Stimulated activated CD4-positive, alpha-beta T cell treated with anti-CD3 and anti-CD28 coated beads, Interleukin-12 subunit alpha, Interleukin-12 subunit beta, amount 100 ng/mL, for 48 hours (primary cell): Measurements from ENCODE around the gene DOC2A.

Source experiments
- DNase-seq, 3 donors: peaks; one replicate each; pipeline ENCODE4 v3.0.0-alpha.2; 2020; ENCODE audit warnings: low read depth in 2 of 3, low spot score in 1 of 3

Gene DOC2A

GRCh38 chr16:30005341-30006094 lies 5.3 kb downstream of the DOC2A start:
- DNase-seq, result no peak

GRCh38 chr16:30004811-30005242 lies 6.0 kb downstream of the DOC2A start:
- DNase-seq, result no peak

- DNase-seq, result no peak
These were observed 6.4 kb downstream of the DOC2A start for GRCh38 chr16:30004424-30004776.

- DNase-seq, result no peak
These were observed 7.0 kb downstream of the DOC2A start for GRCh38 chr16:30003670-30004423.

- no peak for DNase-seq
These were observed 8.0 kb downstream of the DOC2A start for GRCh38 chr16:30002614-30003346.

- no peak for DNase-seq
These were observed 9.8 kb downstream of the DOC2A start for GRCh38 chr16:30000735-30001631.

GRCh38 chr16:29999605-30000004 lies 11.2 kb downstream of the DOC2A start:
- DNase-seq, result no peak

GRCh38 chr16:29996766-29997250 lies 14.0 kb downstream of the DOC2A start:
- no peak for DNase-seq

- peak; percentile 99 for DNase-seq
These were observed 14.7 kb downstream of the DOC2A start, which contains the start of gene INO80E for GRCh38 chr16:29995911-29996765. Gene INO80E, plus strand, starts transcription at chr16:29996241. Its CDS starts 70 bp downstream, at chr16:29996311.

GRCh38 chr16:29995324-29995910 lies 15.4 kb downstream of the DOC2A start, which contains the start of gene HIRIP3:
Gene HIRIP3, minus strand, starts transcription at chr16:29995617. Its CDS starts 12 bp downstream, at chr16:29995605.
- DNase-seq, result peak; percentile 77 to 83 (median 81)

GRCh38 chr16:29994600-29995323 lies 16.1 kb downstream of the DOC2A start:
- peak; percentile 56 to 71 (median 70) for DNase-seq

GRCh38 chr16:29993903-29994599 lies 16.8 kb downstream of the DOC2A start:
- no peak for DNase-seq

GRCh38 chr16:29993191-29993902 lies 17.5 kb downstream of the DOC2A start:
- DNase-seq, result no peak

- DNase-seq, result no peak
These were observed 18.4 kb downstream of the DOC2A start for GRCh38 chr16:29992344-29992967.

- no peak for DNase-seq
These were observed 19.3 kb downstream of the DOC2A start for GRCh38 chr16:29991571-29991904.

- DNase-seq, result no peak
These were observed 19.8 kb downstream of the DOC2A start for GRCh38 chr16:29990883-29991570.
